Measurements from ENCODE around the gene DNAJA2.

DNA sequence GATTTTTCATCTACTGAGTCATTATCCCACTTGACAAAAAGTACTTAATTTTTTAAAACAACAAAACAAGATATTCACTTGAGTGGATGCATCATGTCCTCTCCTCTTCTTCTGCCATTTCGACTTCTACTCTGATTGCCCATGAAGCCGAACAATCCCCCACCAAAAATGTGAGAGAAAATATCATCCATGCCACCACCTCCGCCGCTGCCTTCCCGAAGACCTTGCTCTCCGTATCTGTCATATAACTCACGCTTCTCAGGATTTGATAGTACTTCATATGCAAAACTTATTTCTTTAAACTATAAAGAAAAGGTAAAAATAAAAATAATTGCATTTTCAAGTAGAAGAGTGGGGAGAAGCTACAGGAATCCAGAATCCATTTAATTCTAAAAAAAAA, 2.2 kb downstream of the DNAJA2 start:
- TF ChIP-seq POLR2A (IDR thresholded peaks at IDR 0.05; ENCODE audit: low read depth, low read length) (no peak), POLR2AphosphoS5 (IDR thresholded peaks at IDR 0.05; ENCODE audit: low read depth, low read length) (no peak)

Data from GM12892 (cell line).